Breast epithelium (tissue), 4 donors: ENCODE measurements around the gene TBX5. TPM values are rescaled to one million over a fixed set of nuclear protein-coding genes. Genes with fewer than 3 reads are reported as not detected.

Source experiments
- DNase-seq, 2 donors: peaks; one replicate each; pipeline ENCODE4 v3.0.0-alpha.2; 2019; ENCODE audit warnings: low spot score in 2 of 2
- H3K27ac ChIP-seq, 2 donors: fragments of 200-600 bp; sonication (generic) in 1 of 2; one replicate each; pipeline ENCODE4 v1.5.1; 2016 to 2019; ENCODE audit warnings: mild to moderate bottlenecking in 1 of 2
- H3K27me3 ChIP-seq, 2 donors: fragments of 200-600 bp; sonication (generic) in 1 of 2; one replicate each; pipeline versions ENCODE4 v1.5.1 to v1.6.0; 2017 to 2019; ENCODE audit warnings: control low read depth in 1 of 2, mild to moderate bottlenecking in 1 of 2
- H3K36me3 ChIP-seq: fragments of 200-600 bp; one replicate; pipeline ENCODE4 v1.5.1; 2019
- H3K4me1 ChIP-seq, 2 donors: fragments of 200-600 bp; sonication (generic); one replicate each; pipeline ENCODE4 v1.5.1; 2016 to 2019; ENCODE audit warnings: control low read depth in 1 of 2
- H3K4me3 ChIP-seq, 3 donors: fragments of 200-600 bp; sonication (generic); 1 replicate in 2 of 3; 2 replicates in 1 of 3; pipeline ENCODE4 v1.5.1; 2016 to 2019; ENCODE audit warnings: mild to moderate bottlenecking in 3 of 3, moderate library complexity in 2 of 3
- H3K9me3 ChIP-seq, 2 donors: fragments of 200-600 bp; sonication (generic) in 1 of 2; one replicate each; pipeline ENCODE4 v1.5.1; 2016 to 2019; ENCODE audit warnings: control low read depth in 1 of 2
- POLR2A ChIP-seq: fragments of 450-650 bp; IDR thresholded peaks from one replicate; pipeline ENCODE4 v1.6.1; 2016; ENCODE audit warnings: antibody characterized with exemption, mild to moderate bottlenecking, moderate library complexity
- POLR2AphosphoS5 ChIP-seq, 3 donors: sonication (generic); formaldehyde crosslinking; IDR thresholded peaks; one replicate each; pipeline ENCODE4 v1.6.1; 2017; ENCODE audit warnings: antibody characterized with exemption in 3 of 3
- intact Hi-C: fragments of 100-400 bp; cut with DNase I; formaldehyde crosslinking; loops from one replicate; pipeline ENCODE4 v1.15.1; 2023; ENCODE audit warnings: low total_unique reads
- total RNA-seq, 3 donors: library from RNA; depleted of rRNA; stranded (reverse); fragments of >200 nt; gene quantifications; one replicate each; pipeline ENCODE4 v1.1.0, GENCODE V29; 2016
- TF ChIP-seq, protein P1 (sequence below), 3 donors: fragments of 450-650 bp; IDR thresholded peaks; one replicate each; pipeline ENCODE4 v1.5.1; 2016 to 2017; ENCODE audit warnings: antibody characterized with exemption in 3 of 3, mild to moderate bottlenecking in 3 of 3, moderate library complexity in 3 of 3

The TBX5 gene
- total RNA-seq, 3 donors from 2014 or later = 2.2 to 10.2 (median 6.2) TPM

DNA sequence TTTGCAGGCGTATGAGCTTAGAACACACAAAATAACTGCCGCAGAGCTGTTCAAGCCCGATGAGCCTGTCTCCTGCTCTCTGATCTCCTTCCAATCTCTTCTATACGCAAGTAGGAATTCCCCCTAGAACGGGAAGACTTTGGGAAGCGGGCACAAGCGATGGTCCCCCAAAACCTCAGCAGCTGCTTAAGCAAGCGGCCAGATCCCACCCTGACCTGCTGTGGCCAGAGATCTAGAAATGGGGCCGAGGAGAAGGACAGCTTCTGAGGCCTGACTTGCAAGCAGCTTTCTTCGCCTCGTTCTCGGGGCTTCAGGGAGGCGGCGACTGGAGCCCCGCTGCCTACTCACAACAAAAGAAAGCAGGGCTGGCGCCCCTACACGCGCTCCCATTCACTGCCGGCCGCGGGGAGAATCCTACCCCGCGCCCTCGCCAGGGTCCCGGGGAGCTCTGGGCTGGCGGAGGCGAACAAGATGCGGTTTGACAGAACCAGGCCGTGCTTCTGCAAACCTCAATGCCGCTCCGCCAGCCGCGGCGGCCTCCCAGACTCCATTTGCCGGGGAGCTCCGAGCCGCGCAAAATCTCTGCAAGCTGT lies 922 bp downstream of the TBX5 start:
- no peak for DNase-seq
- intact Hi-C loops = no loop called here
- Histone ChIP-seq H3K4me3 (peak overlapping the region; percentile 53 to 74 (median 54)), H3K27ac (peak overlapping the region; percentile 30 to 93), H3K36me3 (no peaks in the 10 kb centered on the region), H3K4me1 (no peaks in the 10 kb centered on the region), H3K27me3 (peaks cover 0 to 97% of the 10 kb centered on the region in 2 donors), H3K9me3 (no peaks in the 10 kb centered on the region)
- TF ChIP-seq POLR2A (no peak), POLR2AphosphoS5 (IDR thresholded peaks at IDR 0.05) (no peak)
- TF ChIP-seq, protein P1, sequence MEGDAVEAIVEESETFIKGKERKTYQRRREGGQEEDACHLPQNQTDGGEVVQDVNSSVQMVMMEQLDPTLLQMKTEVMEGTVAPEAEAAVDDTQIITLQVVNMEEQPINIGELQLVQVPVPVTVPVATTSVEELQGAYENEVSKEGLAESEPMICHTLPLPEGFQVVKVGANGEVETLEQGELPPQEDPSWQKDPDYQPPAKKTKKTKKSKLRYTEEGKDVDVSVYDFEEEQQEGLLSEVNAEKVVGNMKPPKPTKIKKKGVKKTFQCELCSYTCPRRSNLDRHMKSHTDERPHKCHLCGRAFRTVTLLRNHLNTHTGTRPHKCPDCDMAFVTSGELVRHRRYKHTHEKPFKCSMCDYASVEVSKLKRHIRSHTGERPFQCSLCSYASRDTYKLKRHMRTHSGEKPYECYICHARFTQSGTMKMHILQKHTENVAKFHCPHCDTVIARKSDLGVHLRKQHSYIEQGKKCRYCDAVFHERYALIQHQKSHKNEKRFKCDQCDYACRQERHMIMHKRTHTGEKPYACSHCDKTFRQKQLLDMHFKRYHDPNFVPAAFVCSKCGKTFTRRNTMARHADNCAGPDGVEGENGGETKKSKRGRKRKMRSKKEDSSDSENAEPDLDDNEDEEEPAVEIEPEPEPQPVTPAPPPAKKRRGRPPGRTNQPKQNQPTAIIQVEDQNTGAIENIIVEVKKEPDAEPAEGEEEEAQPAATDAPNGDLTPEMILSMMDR (IDR thresholded peaks at IDR 0.05) = no peak

DNA sequence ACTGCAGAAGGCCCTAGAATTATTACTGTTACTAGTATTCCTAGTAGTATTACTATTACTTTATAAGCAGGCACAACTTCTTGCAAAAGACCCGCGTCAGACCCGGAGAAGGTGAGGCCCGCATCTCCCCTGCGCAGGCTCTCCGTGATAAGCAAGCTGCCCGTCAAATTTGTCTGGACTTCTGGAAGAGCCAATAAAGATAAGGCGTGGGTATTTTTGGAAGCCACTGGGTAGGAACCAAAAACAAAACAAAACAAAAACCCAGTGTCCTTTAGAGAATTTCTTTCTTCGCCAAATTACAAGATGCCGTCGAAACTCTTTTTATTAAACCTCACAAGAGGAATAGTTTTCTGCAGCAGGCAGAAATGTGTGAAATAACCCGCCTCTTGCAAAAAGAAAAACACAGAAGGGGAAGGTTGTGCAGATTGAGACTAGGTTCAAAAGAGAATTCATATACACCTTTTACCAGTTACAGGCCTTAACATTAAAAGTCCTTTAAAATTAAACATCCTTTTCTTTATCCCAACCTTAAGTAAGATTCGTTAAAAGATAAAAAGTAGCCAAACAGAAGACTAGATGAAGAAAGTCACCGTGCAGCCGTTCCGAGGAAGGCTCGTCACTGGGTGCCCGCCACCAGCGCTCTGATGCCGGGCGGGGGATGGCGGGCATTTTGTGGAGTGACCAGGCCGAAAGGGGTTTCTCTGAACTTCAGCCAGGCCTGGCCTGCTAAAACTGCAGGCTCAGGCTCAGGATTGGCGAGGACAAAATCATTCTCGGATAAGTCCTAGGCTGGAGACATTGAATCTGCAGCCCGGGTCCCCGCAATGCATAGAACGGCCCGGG lies 1.6 kb downstream of the TBX5 start:
- no peak for DNase-seq
- Histone ChIP-seq H3K27ac (peak overlapping the region; percentile 30 to 93), H3K4me3 (peak overlapping the region; percentile 53 to 74 (median 54)), H3K36me3 (no peaks in the 10 kb centered on the region), H3K9me3 (no peaks in the 10 kb centered on the region), H3K4me1 (no peaks in the 10 kb centered on the region), H3K27me3 (peaks cover 0 to 97% of the 10 kb centered on the region in 2 donors)
- TF ChIP-seq, protein P1 (IDR thresholded peaks at IDR 0.05) = no peak
- TF ChIP-seq POLR2A (no peak), POLR2AphosphoS5 (IDR thresholded peaks at IDR 0.05) (no peak)
- intact Hi-C loops = no loop called here

DNA sequence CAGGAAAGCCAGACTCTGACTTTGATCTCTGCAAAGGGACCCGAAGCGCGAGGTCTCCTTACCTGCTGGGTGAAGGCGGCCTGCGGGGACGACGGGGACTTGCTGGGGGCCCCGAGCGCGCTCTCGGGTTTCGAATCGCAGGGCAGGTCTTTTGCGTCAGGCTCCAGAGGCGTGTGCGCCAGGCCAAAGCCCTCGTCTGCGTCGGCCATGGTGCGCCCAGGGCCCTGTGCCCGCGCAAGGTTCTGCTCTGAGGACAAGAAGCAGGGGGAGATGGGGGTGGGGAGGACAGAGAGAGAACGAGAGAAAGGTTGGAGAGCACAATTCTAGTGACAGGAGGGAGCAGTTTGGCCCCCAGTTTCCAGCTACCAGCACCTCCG lies 2.3 kb downstream of the TBX5 start:
- no peak for DNase-seq
- intact Hi-C loops = no loop called here
- peak overlapping the region; percentile 53 to 74 (median 54) for H3K4me3 ChIP-seq
- no peaks in the 10 kb centered on the region for H3K9me3 ChIP-seq
- H3K36me3 ChIP-seq = no peaks in the 10 kb centered on the region
- peak overlapping the region in 1 of 2 donors; percentile 66 for H3K27ac ChIP-seq
- H3K4me1 ChIP-seq = no peaks in the 10 kb centered on the region
- no peak for TF ChIP-seq POLR2A
- TF ChIP-seq POLR2AphosphoS5 (IDR thresholded peaks at IDR 0.05) = no peak
- TF ChIP-seq, protein P1 (IDR thresholded peaks at IDR 0.05) = no peak
- H3K27me3 ChIP-seq = peaks cover 0 to 97% of the 10 kb centered on the region in 2 donors

DNA sequence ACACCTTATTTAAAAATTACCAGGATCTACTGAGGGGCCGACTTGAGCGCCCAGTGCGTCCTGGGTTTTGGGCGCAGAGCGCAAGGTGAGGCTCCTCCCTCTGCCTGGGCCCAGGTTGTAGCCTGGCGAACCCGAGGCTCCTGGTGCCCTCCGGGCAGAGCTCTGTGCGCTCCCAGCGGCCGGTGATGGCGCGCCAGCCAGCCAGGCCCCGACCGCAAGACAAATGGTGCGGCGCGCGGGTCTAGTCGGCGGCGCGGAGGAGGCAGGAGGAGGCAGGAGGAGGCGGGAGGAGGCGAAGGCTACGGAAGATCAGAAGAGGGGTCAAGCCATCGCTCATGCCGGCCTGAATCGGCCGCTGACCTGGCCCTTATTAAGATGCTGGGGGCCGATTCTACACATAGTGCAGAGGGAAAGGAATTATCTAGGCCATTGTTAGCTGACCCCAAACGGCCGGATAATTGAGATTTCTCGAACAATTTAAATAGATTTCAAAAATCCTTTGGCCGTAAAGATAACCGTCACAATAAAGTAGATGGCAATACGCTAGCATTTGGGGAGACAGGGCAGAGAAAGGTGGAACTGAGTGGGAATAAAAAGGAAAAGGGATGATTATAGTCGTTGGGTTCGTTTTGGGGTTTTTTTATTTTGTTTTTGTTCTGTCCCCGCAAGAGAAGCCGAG lies 2.8 kb downstream of the TBX5 start:
- peak overlapping the region in 1 of 2 donors; percentile 66 for H3K27ac ChIP-seq
- intact Hi-C loops = no loop called here
- TF ChIP-seq, protein P1 (IDR thresholded peaks at IDR 0.05) = no peak
- TF ChIP-seq POLR2AphosphoS5 (IDR thresholded peaks at IDR 0.05) (peak in 1 of 3 donors; percentile 21), POLR2A (no peak)
- no peaks in the 10 kb centered on the region for H3K4me1 ChIP-seq
- no peak for DNase-seq
- peaks cover 0 to 97% of the 10 kb centered on the region in 2 donors for H3K27me3 ChIP-seq
- H3K9me3 ChIP-seq = no peaks in the 10 kb centered on the region
- H3K4me3 ChIP-seq = peak overlapping the region; percentile 53 to 74 (median 54)
- H3K36me3 ChIP-seq = no peaks in the 10 kb centered on the region
